ENCODE results near the gene HERC2.
"Not testable (repeated sequence)": the region's sequence is repeated elsewhere in the genome, so short reads cannot be mapped to it uniquely, and the experiment has no call there.

The HERC2 gene

GRCh38 chr15:28243399-28243798 lies 78.6 kb downstream of the HERC2 start:
- DNase-seq: no peak
- H3K36me3 ChIP-seq: peaks cover 58 to 76% (median 73%) of the 10 kb centered on the region in 3 donors
- intact Hi-C loops (cut with DNase I; ENCODE audit: low total_unique reads): no loop called here
- H3K9me3 ChIP-seq: peaks cover 0 to 3% (median 0%) of the 10 kb centered on the region in 3 donors
- no peaks in the 10 kb centered on the region for H3K27me3 ChIP-seq
- H3K27ac ChIP-seq: no peak overlapping the region
- TF ChIP-seq CTCF (IDR thresholded peaks at IDR 0.05): no peak
- no peak overlapping the region for H3K4me3 ChIP-seq
- H3K4me1 ChIP-seq: no peaks in the 10 kb centered on the region

DNA sequence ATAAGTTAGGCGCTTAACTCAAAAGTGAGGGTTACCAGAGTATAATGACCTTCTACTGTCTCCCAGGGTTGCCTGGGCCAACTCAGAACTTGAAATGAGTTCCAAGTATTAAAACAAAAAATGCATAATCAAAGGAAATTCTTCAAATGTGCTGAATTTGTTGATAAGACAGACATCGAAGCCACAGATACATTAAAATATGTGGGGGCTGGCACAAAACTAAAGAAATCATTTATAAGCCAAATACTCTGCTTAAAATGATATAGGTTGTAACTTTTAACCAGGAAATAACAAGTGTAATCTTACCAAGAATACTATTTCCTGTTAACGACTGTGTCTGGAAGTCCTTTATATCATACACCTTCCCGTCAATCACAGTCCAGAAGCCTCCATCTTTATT lies 83.7 kb downstream of the HERC2 start:
- DNase-seq; H3K4me1 ChIP-seq; intact Hi-C loops (cut with DNase I; ENCODE audit: low total_unique reads); H3K27ac ChIP-seq; H3K9me3 ChIP-seq; H3K27me3 ChIP-seq; H3K4me3 ChIP-seq: not testable (repeated sequence)
- H3K36me3 ChIP-seq: peaks cover 36 to 65% (median 64%) of the 10 kb centered on the region in 3 donors

DNA sequence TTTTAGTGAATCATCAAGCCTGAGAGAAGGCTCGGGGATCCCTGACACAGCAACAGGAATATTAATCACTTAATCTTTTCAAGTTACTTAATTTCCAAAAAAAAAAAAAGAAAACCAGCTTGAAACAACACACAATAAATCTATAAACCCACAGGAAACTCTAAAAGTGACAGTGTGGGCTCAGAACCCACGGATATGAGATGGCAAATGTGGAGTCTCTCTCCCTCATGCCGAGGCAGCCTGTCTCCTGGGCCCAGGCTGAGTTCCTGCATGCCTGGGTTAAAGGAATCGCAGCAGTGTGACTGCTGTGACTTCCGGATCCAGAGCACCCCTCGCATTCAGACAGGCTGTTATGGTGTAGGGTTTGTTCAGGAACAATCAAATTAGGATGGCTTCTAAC lies 90.2 kb downstream of the HERC2 start:
- H3K27ac ChIP-seq; H3K9me3 ChIP-seq; DNase-seq; H3K4me1 ChIP-seq; intact Hi-C loops (cut with DNase I; ENCODE audit: low total_unique reads); H3K4me3 ChIP-seq; H3K27me3 ChIP-seq: not testable (repeated sequence)
- H3K36me3 ChIP-seq: peaks cover 24 to 59% (median 47%) of the 10 kb centered on the region in 3 donors

DNA sequence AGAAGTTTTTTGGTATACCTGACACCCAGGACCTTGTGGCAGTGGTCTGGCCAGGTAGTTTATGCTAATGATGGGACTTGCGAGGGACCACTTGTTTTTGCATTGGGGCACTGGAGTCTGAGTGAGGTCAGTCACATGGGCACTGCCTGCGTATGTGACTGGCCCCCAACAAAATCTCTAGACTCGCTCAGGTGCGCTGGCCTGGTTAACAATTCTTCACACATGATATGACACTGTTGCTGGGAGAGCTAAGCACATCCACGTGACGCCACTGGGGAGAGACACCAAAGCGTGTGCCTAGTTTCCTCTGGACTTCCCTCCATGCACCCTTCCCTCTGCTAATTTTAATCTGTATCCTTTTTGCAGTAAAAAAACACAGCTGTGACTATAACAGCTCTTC lies 90.6 kb downstream of the HERC2 start:
- H3K9me3 ChIP-seq; DNase-seq; H3K27ac ChIP-seq; H3K4me1 ChIP-seq; H3K27me3 ChIP-seq; H3K4me3 ChIP-seq; intact Hi-C loops (cut with DNase I; ENCODE audit: low total_unique reads): not testable (repeated sequence)
- H3K36me3 ChIP-seq: peaks cover 27 to 59% (median 49%) of the 10 kb centered on the region in 3 donors

DNA sequence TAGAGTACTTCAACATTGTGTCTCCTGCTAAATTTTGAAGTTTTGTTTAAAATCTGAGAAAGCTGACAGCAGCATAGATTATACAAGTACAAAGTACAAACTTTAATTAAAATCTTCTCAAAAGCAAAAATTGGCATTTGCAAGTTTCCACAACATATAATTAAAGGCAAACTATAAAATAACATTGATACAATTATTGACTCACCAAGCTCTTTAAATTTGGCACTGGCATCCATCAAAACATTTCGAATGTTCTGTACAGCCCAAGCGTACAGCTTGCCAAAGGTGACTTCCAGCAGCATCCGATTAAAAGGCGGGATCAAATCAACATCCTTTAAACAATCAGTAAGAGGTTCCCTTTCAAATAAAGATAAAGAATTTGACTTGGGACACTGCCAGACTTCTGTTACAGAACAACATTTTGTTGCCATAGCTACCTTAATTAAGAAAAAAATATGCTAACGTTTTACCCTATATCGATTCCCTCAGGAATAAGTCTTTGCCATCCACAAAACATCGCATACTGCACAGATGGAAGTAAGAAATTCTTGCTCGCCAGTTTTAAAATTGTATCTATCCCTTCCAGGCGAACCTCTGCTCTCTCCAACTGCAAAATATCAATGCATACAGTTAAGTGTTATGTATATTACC lies 92.9 kb downstream of the HERC2 start:
- H3K27me3 ChIP-seq; H3K4me3 ChIP-seq; DNase-seq; H3K4me1 ChIP-seq; H3K27ac ChIP-seq; H3K9me3 ChIP-seq; intact Hi-C loops (cut with DNase I; ENCODE audit: low total_unique reads): not testable (repeated sequence)
- peaks cover 20 to 58% (median 41%) of the 10 kb centered on the region in 3 donors for H3K36me3 ChIP-seq

GRCh38 chr15:28228096-28228495 lies 93.9 kb downstream of the HERC2 start:
- H3K4me1 ChIP-seq: no peaks in the 10 kb centered on the region
- no peaks in the 10 kb centered on the region for H3K27me3 ChIP-seq
- peaks cover 20 to 55% (median 38%) of the 10 kb centered on the region in 3 donors for H3K36me3 ChIP-seq
- no peak for TF ChIP-seq CTCF (IDR thresholded peaks at IDR 0.05)
- H3K4me3 ChIP-seq: no peak overlapping the region
- H3K9me3 ChIP-seq: no peaks in the 10 kb centered on the region
- no peak for DNase-seq
- intact Hi-C loops (cut with DNase I; ENCODE audit: low total_unique reads): no loop called here
- no peak overlapping the region for H3K27ac ChIP-seq

DNA sequence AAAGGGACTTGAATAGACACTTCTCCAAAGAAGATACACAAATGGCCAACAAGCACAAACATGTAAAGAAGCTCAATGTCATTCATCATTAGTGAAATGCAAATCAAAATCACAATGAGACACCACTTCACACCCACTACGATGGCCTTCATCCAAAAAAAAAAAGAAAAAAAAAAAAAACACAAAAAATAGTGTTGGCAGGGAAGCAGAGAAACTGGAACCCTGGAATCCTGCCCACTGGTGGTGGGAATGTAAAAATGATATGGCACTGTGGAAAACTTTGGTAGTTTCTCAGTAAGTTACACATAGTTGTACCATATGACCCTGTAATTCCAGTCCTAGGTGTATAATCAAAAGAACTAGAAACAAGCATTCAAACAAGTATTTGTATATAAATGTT lies 94.7 kb downstream of the HERC2 start:
- H3K27me3 ChIP-seq; DNase-seq; H3K4me3 ChIP-seq; H3K9me3 ChIP-seq; intact Hi-C loops (cut with DNase I; ENCODE audit: low total_unique reads); H3K27ac ChIP-seq; H3K4me1 ChIP-seq: not testable (repeated sequence)
- H3K36me3 ChIP-seq: peaks cover 20 to 57% (median 33%) of the 10 kb centered on the region in 3 donors

- H3K9me3 ChIP-seq; H3K4me3 ChIP-seq; H3K27ac ChIP-seq; H3K27me3 ChIP-seq; H3K4me1 ChIP-seq; DNase-seq; intact Hi-C loops (cut with DNase I; ENCODE audit: low total_unique reads): not testable (repeated sequence)
- peaks cover 35 to 75% (median 45%) of the 10 kb centered on the region in 3 donors for H3K36me3 ChIP-seq
These were observed 99.4 kb downstream of the HERC2 start for GRCh38 chr15:28222612-28223011.

GRCh38 chr15:28221696-28222095 lies 100.3 kb downstream of the HERC2 start:
- H3K27me3 ChIP-seq; H3K27ac ChIP-seq; DNase-seq; H3K4me3 ChIP-seq; H3K4me1 ChIP-seq; H3K9me3 ChIP-seq; intact Hi-C loops (cut with DNase I; ENCODE audit: low total_unique reads): not testable (repeated sequence)
- H3K36me3 ChIP-seq: peaks cover 31 to 72% (median 43%) of the 10 kb centered on the region in 3 donors

Data from tibial artery (tissue), 4 donors.